ENCODE results near the gene CLIP3. TPM values are rescaled to one million over a fixed set of nuclear protein-coding genes. Genes with fewer than 3 reads are reported as not detected.

CLIP3 gene
- polyA plus RNA-seq, 3 donors = 0.24 TPM; not detected in 2

DNA sequence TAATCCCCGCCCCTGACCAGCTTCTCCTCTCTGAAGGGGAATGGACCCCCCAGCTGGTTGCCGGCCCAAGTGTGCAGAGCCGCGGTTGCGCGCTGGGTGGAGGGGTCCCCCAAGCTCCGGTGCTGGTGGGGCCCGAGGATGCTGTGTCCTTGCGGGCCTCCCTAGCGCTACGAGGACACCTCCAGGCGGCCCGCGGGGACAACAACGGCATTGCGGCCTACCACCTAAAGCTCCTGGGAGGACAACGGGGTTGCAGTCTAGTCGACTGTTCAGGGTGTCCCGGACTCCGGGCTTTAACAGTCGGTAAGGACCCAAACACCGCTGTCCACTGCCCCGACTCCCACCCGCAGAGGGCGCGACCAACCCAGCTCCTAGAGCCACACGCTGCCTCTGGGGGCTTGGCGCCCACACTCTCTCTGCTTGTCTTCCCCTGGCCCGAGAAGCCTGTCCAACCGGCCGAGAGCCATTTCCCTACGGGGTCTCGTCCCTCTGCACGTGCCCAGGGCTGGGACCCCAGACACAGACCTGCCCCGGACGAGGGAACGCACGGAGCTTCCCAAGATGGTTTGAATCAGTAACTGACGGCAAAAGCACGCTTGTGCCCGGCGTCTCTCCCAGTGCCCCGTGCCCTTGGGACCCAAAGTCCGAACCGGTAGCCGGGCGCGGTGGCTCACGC is 38.6 kb downstream of the CLIP3 start:
- Histone ChIP-seq H2AFZ (ENCODE audit: insufficient read depth, low read depth, low read length, poor library complexity, severe bottlenecking) (peak overlapping the region; percentile 94), H3K9ac (ENCODE audit: insufficient read depth, low read length, poor library complexity, severe bottlenecking) (peak overlapping the region; percentile 24), H3K9me3 (replicated peaks in 1 of 2; ENCODE audit: control insufficient read depth in 1 of 2, insufficient read depth in 1 of 2, low read length in 2 of 2) (no peaks in the 10 kb centered on the region), H3K27me3 (ENCODE audit: control insufficient read depth in 2 of 2, insufficient read depth in 2 of 2, low read length in 2 of 2) (no peaks in the 10 kb centered on the region), H4K20me1 (ENCODE audit: insufficient read depth, low read length) (peaks cover 22% of the 10 kb centered on the region), H3K4me3 (replicated peaks in 1 of 3; ENCODE audit: low read depth in 2 of 3, low read length in 3 of 3) (peak overlapping the region in 2 of 3 experiments; percentile 73 to 85), H3K4me1 (ENCODE audit: control insufficient read depth in 1 of 2, insufficient read depth in 2 of 2, low read length in 2 of 2) (peaks cover 27 to 28% of the 10 kb centered on the region in 2 donors), H3K79me2 (ENCODE audit: insufficient read depth, low read length) (peaks cover 31% of the 10 kb centered on the region), H3K36me3 (replicated peaks in 1 of 2; ENCODE audit: control insufficient read depth in 1 of 2, insufficient read depth in 2 of 2, low read length in 2 of 2) (peaks cover 7 to 14% of the 10 kb centered on the region in 2 donors), H3K27ac (ENCODE audit: low read depth in 1 of 2, low read length in 2 of 2) (peak overlapping the region in 1 of 2 donors; percentile 76), H3K4me2 (replicated peaks; ENCODE audit: extremely low read depth, low read length, poor library complexity, severe bottlenecking) (peak overlapping the region; percentile 91)
- peak overlapping the region in 3 of 7 donors; percentile 54 to 89 (median 68) for H3K27ac Mint-ChIP-seq
- peaks cover 6 to 9% of the 10 kb centered on the region in 2 donors for H3K36me3 Mint-ChIP-seq
- H3K27me3 Mint-ChIP-seq (ENCODE audit: low read depth in 3 of 3) = peaks cover 2 to 4% (median 3%) of the 10 kb centered on the region in 3 donors
- 39% methylated on average over 45 of the region's 49 CpGs for WGBS (ENCODE audit: insufficient coverage)
- peaks cover 33% of the 10 kb centered on the region for H3K4me1 Mint-ChIP-seq
- intact Hi-C loops (cut with micrococcal nuclease) = no loop called here
- TF ChIP-seq, protein P1, sequence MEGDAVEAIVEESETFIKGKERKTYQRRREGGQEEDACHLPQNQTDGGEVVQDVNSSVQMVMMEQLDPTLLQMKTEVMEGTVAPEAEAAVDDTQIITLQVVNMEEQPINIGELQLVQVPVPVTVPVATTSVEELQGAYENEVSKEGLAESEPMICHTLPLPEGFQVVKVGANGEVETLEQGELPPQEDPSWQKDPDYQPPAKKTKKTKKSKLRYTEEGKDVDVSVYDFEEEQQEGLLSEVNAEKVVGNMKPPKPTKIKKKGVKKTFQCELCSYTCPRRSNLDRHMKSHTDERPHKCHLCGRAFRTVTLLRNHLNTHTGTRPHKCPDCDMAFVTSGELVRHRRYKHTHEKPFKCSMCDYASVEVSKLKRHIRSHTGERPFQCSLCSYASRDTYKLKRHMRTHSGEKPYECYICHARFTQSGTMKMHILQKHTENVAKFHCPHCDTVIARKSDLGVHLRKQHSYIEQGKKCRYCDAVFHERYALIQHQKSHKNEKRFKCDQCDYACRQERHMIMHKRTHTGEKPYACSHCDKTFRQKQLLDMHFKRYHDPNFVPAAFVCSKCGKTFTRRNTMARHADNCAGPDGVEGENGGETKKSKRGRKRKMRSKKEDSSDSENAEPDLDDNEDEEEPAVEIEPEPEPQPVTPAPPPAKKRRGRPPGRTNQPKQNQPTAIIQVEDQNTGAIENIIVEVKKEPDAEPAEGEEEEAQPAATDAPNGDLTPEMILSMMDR (IDR thresholded peaks at IDR 0.05) = no peak
- H3K9me3 Mint-ChIP-seq = peaks cover 0 to 4% (median 3%) of the 10 kb centered on the region in 7 donors
- DNase-seq = no peak
- H3K4me3 Mint-ChIP-seq = peak overlapping the region; percentile 68 to 81

DNA sequence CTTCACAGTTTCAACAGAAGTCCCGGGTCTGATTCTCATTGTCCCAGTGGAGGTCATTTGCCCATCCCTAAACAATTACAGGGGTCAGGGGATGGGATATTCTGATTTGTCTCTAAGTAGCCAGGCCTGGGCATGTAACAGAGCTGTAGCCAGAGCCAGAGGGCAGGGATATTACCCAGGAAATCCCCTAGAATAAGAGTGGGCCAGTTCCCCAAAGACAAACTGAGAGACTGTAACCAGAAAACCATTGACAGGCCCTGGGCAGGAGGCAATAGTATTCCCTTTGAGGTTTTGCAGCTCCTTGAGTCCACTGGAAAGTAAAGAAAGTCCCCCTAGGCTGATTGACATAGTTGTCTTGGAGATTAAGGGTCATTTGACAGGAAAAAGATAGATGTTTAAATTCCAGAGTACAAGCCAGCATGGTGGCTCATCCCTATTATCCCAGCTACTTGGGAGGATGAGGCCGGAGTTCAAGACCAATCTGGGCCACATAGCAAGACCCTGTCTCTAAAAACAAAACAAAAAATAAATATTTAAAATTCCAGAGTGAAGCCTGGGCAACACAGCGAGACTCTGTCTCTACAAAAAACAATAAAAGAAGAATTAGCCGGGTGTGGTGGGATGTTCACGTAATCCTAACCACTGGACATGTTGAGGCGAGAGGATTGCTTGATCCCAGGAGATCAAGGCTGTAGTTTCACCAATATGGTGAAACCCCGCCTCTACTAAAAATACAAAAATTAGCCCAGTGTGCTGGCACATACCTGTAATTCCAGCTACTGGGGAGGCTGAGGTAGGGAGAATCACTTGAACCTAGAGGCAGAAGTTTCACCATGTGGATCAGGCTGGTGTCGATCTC is 39.5 kb downstream of the CLIP3 start:
- Histone ChIP-seq H3K4me2 (replicated peaks; ENCODE audit: extremely low read depth, low read length, poor library complexity, severe bottlenecking) (no peak overlapping the region), H4K20me1 (ENCODE audit: insufficient read depth, low read length) (peaks cover 20% of the 10 kb centered on the region), H3K27me3 (ENCODE audit: control insufficient read depth in 2 of 2, insufficient read depth in 2 of 2, low read length in 2 of 2) (peaks cover 0 to 3% of the 10 kb centered on the region in 2 donors), H3K9ac (ENCODE audit: insufficient read depth, low read length, poor library complexity, severe bottlenecking) (no peak overlapping the region), H3K36me3 (replicated peaks in 1 of 2; ENCODE audit: control insufficient read depth in 1 of 2, insufficient read depth in 2 of 2, low read length in 2 of 2) (peaks cover 0 to 5% of the 10 kb centered on the region in 2 donors), H3K79me2 (ENCODE audit: insufficient read depth, low read length) (peaks cover 23% of the 10 kb centered on the region), H2AFZ (ENCODE audit: insufficient read depth, low read depth, low read length, poor library complexity, severe bottlenecking) (no peak overlapping the region), H3K4me1 (ENCODE audit: control insufficient read depth in 1 of 2, insufficient read depth in 2 of 2, low read length in 2 of 2) (peaks cover 27 to 28% of the 10 kb centered on the region in 2 donors), H3K27ac (ENCODE audit: low read depth in 1 of 2, low read length in 2 of 2) (no peak overlapping the region), H3K4me3 (replicated peaks in 1 of 3; ENCODE audit: low read depth in 2 of 3, low read length in 3 of 3) (no peak overlapping the region), H3K9me3 (replicated peaks in 1 of 2; ENCODE audit: control insufficient read depth in 1 of 2, insufficient read depth in 1 of 2, low read length in 2 of 2) (no peaks in the 10 kb centered on the region)
- Mint-ChIP-seq H3K9me3 (peaks cover 3 to 10% (median 7%) of the 10 kb centered on the region in 7 donors), H3K4me3 (no peak overlapping the region), H3K27me3 (ENCODE audit: low read depth in 3 of 3) (peaks cover 2 to 13% (median 10%) of the 10 kb centered on the region in 3 donors), H3K27ac (peak overlapping the region in 2 of 7 donors; percentile 35 to 57), H3K36me3 (peaks cover 6 to 7% of the 10 kb centered on the region in 2 donors), H3K4me1 (peaks cover 33% of the 10 kb centered on the region)
- intact Hi-C loops (cut with micrococcal nuclease) = no loop called here
- no peak for DNase-seq
- WGBS (ENCODE audit: insufficient coverage) = 100% methylated on average over 1 of the region's 8 CpGs
- TF ChIP-seq, protein P1 (IDR thresholded peaks at IDR 0.05) = no peak

Data from CD14-positive monocyte (primary cell).